ENCODE results near the gene CD177. TPM values are rescaled to one million over a fixed set of nuclear protein-coding genes. Genes with fewer than 3 reads are reported as not detected.
"Not testable (repeated sequence)": the region's sequence is repeated elsewhere in the genome, so short reads cannot be mapped to it uniquely, and the experiment has no call there.

The CD177 gene
- total and polyA plus RNA-seq, 5 donors from 2014 or later: 0.29 to 0.36 TPM; not detected in 3

DNA sequence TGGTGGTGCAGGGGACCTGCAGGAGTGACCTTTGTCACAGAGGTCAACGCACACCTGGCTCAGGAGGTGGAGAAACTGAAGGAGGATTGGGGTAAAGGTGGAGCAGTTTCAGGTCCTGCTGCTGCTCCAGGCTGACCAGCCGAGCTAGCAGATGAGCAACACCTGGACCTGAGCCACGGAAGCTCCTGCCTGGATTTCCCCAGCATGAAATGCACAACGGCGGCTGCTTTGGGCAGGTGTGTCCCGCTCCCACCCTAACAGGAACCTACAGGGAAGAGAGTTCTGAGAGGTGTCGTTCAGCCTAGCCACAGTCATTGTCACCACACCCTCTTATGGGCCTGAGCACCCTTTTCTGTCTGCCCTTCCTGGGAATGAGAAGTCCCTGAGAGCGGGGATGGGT is 15.7 kb upstream of the CD177 start:
- no peaks in the 10 kb centered on the region for H3K9me3 Mint-ChIP-seq
- no peaks in the 10 kb centered on the region for H3K4me1 ChIP-seq (ENCODE audit: control insufficient read depth, insufficient read depth, low read length, poor library complexity, severe bottlenecking)
- H3K9me3 ChIP-seq (ENCODE audit: control insufficient read depth in 2 of 2, low read length in 2 of 2): no peaks in the 10 kb centered on the region
- H3K27ac Mint-ChIP-seq: no peak overlapping the region
- H3K27me3 Mint-ChIP-seq: no peaks in the 10 kb centered on the region
- no peaks in the 10 kb centered on the region for H3K27me3 ChIP-seq (ENCODE audit: control insufficient read depth, insufficient read depth, low read length)
- no peak for ATAC-seq (ENCODE audit: low read depth in 2 of 2)
- H3K4me1 Mint-ChIP-seq: peaks cover 0 to 6% (median 3%) of the 10 kb centered on the region in 4 donors
- no peaks in the 10 kb centered on the region for H3K36me3 Mint-ChIP-seq
- no peak overlapping the region for H3K27ac ChIP-seq (ENCODE audit: insufficient read depth, low read length, poor library complexity, severe bottlenecking)
- H3K4me3 ChIP-seq (ENCODE audit: low read depth, low read length): no peak overlapping the region
- DNase-seq: no peak
- no peaks in the 10 kb centered on the region for H3K36me3 ChIP-seq (ENCODE audit: control insufficient read depth, insufficient read depth, low read length)
- H3K4me3 Mint-ChIP-seq: no peak overlapping the region

DNA sequence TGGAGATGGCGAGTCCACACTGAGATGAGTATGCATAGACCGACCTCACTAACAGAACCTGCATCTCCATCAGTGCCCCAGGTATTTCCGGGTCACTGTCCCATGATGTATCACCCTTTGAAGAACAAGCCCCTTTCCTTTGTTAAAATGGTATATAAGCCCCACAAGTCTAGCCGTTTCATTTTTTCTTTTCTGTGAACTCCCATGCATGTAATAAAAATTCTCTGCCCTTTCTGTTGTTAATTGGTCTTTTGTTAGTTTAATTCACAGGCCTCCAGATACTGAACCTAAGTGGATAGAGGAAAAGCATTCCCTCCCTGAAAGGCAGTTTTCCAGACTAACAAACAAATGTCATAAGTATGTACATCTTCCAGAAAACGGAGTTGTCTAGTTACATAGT is 15.0 kb upstream of the CD177 start:
- Histone ChIP-seq H3K36me3 (ENCODE audit: control insufficient read depth, insufficient read depth, low read length) (no peaks in the 10 kb centered on the region), H3K9me3 (ENCODE audit: control insufficient read depth in 2 of 2, low read length in 2 of 2) (no peaks in the 10 kb centered on the region), H3K4me1 (ENCODE audit: control insufficient read depth, insufficient read depth, low read length, poor library complexity, severe bottlenecking) (no peaks in the 10 kb centered on the region), H3K27me3 (ENCODE audit: control insufficient read depth, insufficient read depth, low read length) (no peaks in the 10 kb centered on the region), H3K4me3 (ENCODE audit: low read depth, low read length) (no peak overlapping the region), H3K27ac (ENCODE audit: insufficient read depth, low read length, poor library complexity, severe bottlenecking) (no peak overlapping the region)
- no peaks in the 10 kb centered on the region for H3K9me3 Mint-ChIP-seq
- ATAC-seq (ENCODE audit: low read depth in 2 of 2): no peak
- no peaks in the 10 kb centered on the region for H3K36me3 Mint-ChIP-seq
- no peak for DNase-seq
- no peak overlapping the region for H3K27ac Mint-ChIP-seq
- H3K4me1 Mint-ChIP-seq: peaks cover 2 to 10% (median 3%) of the 10 kb centered on the region in 4 donors
- no peaks in the 10 kb centered on the region for H3K27me3 Mint-ChIP-seq
- H3K4me3 Mint-ChIP-seq: no peak overlapping the region

DNA sequence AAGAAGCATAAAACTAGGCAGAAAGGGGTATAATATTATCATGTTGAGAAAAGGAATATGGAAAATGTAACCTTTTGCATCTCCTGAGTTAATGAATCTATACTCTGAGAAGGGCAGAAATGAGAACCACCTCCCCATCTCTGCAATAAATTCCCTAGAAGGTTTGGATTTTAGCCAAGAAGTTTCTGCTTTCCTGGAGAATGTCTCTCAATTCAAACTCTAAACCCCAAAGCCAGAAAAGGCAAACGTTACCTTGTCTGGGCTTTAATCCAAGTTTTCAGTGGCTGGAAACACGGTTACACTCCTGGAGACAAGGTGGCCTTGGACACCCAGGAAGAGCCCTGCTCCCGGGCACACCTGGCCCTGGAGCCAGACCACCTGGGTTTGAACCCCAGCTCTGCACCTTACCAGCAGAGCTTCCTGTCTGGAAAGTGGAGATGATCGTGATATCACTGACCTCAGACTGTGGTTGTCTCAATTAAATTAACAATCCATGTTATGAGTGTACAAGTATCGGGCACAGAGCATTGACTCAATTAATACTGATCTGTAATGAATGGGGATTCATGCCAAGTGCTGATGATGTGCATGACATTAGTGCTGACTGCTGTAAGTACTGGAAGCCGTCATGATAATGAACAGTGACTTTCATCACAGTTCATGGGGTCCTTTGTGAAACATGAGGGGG is 14.1 kb upstream of the CD177 start:
- not testable (repeated sequence) for H3K4me3 ChIP-seq (ENCODE audit: low read depth, low read length); H3K4me1 ChIP-seq (ENCODE audit: control insufficient read depth, insufficient read depth, low read length, poor library complexity, severe bottlenecking); DNase-seq; ATAC-seq (ENCODE audit: low read depth in 2 of 2); H3K36me3 Mint-ChIP-seq; H3K9me3 Mint-ChIP-seq; H3K27ac Mint-ChIP-seq; H3K4me3 Mint-ChIP-seq; H3K36me3 ChIP-seq (ENCODE audit: control insufficient read depth, insufficient read depth, low read length); H3K9me3 ChIP-seq (ENCODE audit: control insufficient read depth in 2 of 2, low read length in 2 of 2); H3K27me3 Mint-ChIP-seq; H3K27me3 ChIP-seq (ENCODE audit: control insufficient read depth, insufficient read depth, low read length); H3K27ac ChIP-seq (ENCODE audit: insufficient read depth, low read length, poor library complexity, severe bottlenecking)
- peaks cover 2 to 11% (median 3%) of the 10 kb centered on the region in 4 donors for H3K4me1 Mint-ChIP-seq

GRCh38 chr19:43340101-43340500 is 13.4 kb upstream of the CD177 start:
- ATAC-seq (ENCODE audit: low read depth in 2 of 2); H3K27me3 ChIP-seq (ENCODE audit: control insufficient read depth, insufficient read depth, low read length); H3K27ac ChIP-seq (ENCODE audit: insufficient read depth, low read length, poor library complexity, severe bottlenecking); H3K4me3 ChIP-seq (ENCODE audit: low read depth, low read length); H3K9me3 ChIP-seq (ENCODE audit: control insufficient read depth in 2 of 2, low read length in 2 of 2); H3K4me1 ChIP-seq (ENCODE audit: control insufficient read depth, insufficient read depth, low read length, poor library complexity, severe bottlenecking); H3K27me3 Mint-ChIP-seq; DNase-seq; H3K4me3 Mint-ChIP-seq; H3K36me3 Mint-ChIP-seq; H3K9me3 Mint-ChIP-seq; H3K36me3 ChIP-seq (ENCODE audit: control insufficient read depth, insufficient read depth, low read length): not testable (repeated sequence)
- Mint-ChIP-seq H3K27ac (peak overlapping the region in 1 of 3 donors; percentile 87), H3K4me1 (peaks cover 2 to 11% (median 3%) of the 10 kb centered on the region in 4 donors)

- peak overlapping the region in 1 of 3 donors; percentile 87 for H3K27ac Mint-ChIP-seq
- not testable (repeated sequence) for H3K9me3 ChIP-seq (ENCODE audit: control insufficient read depth in 2 of 2, low read length in 2 of 2); H3K4me1 ChIP-seq (ENCODE audit: control insufficient read depth, insufficient read depth, low read length, poor library complexity, severe bottlenecking); DNase-seq; H3K27me3 ChIP-seq (ENCODE audit: control insufficient read depth, insufficient read depth, low read length); H3K36me3 Mint-ChIP-seq; H3K4me3 Mint-ChIP-seq; ATAC-seq (ENCODE audit: low read depth in 2 of 2); H3K27me3 Mint-ChIP-seq; H3K9me3 Mint-ChIP-seq; H3K27ac ChIP-seq (ENCODE audit: insufficient read depth, low read length, poor library complexity, severe bottlenecking); H3K36me3 ChIP-seq (ENCODE audit: control insufficient read depth, insufficient read depth, low read length); H3K4me3 ChIP-seq (ENCODE audit: low read depth, low read length)
- peaks cover 2 to 14% (median 5%) of the 10 kb centered on the region in 4 donors for H3K4me1 Mint-ChIP-seq
Observed at GRCh38 chr19:43341098-43341497, 12.4 kb upstream of the CD177 start.

DNA sequence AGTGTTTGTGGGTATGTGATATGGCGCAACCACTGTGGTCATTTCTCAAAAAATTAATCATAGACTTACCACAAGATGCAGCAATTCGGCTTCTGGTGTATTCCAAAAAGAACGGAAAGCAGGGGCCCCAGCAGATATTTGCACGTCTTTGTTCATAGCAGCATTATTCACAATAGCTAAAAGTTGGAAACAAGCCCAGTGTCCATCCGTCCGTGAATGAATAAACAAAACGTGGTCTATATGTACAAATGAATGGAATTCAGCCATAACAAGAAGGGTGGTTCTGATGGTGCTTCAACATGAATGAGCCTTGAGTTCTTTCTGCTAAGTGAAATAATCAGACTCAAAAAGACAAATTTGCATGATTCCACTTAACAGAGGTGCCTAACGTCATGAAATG is 11.4 kb upstream of the CD177 start:
- ATAC-seq (ENCODE audit: low read depth in 2 of 2); H3K36me3 Mint-ChIP-seq; H3K9me3 Mint-ChIP-seq; DNase-seq; H3K4me1 ChIP-seq (ENCODE audit: control insufficient read depth, insufficient read depth, low read length, poor library complexity, severe bottlenecking); H3K4me3 ChIP-seq (ENCODE audit: low read depth, low read length); H3K36me3 ChIP-seq (ENCODE audit: control insufficient read depth, insufficient read depth, low read length); H3K27me3 ChIP-seq (ENCODE audit: control insufficient read depth, insufficient read depth, low read length); H3K27ac ChIP-seq (ENCODE audit: insufficient read depth, low read length, poor library complexity, severe bottlenecking); H3K27me3 Mint-ChIP-seq; H3K9me3 ChIP-seq (ENCODE audit: control insufficient read depth in 2 of 2, low read length in 2 of 2); H3K27ac Mint-ChIP-seq; H3K4me3 Mint-ChIP-seq: not testable (repeated sequence)
- peaks cover 2 to 19% (median 7%) of the 10 kb centered on the region in 4 donors for H3K4me1 Mint-ChIP-seq

- H3K4me1 Mint-ChIP-seq: peaks cover 0 to 19% (median 6%) of the 10 kb centered on the region in 4 donors
Observed at GRCh38 chr19:43344347-43344925, 9.1 kb upstream of the CD177 start.

DNA sequence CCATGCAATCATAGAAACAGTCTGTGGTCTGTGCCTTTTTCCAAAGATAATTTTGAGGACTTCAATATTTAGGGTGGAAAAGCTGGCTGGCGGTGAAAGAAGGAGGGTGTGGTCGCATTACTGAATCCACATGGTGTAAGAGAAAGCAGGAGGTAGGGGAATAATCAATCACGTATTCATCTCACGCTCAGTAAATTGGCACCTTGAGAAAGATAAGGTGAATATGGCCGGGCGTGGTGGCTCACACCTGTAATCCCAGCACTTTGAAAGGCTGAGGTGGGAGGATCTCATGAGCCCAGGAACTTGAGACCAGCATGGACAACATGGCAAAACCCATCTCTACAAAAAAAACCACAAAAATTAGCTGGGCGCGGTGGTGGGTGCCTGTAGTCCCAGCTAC is 3.7 kb upstream of the CD177 start:
- H3K27me3 Mint-ChIP-seq; H3K36me3 ChIP-seq (ENCODE audit: control insufficient read depth, insufficient read depth, low read length); H3K4me3 Mint-ChIP-seq; H3K36me3 Mint-ChIP-seq; H3K4me1 ChIP-seq (ENCODE audit: control insufficient read depth, insufficient read depth, low read length, poor library complexity, severe bottlenecking); H3K4me3 ChIP-seq (ENCODE audit: low read depth, low read length); DNase-seq; H3K27ac Mint-ChIP-seq; H3K9me3 ChIP-seq (ENCODE audit: control insufficient read depth in 2 of 2, low read length in 2 of 2); H3K27ac ChIP-seq (ENCODE audit: insufficient read depth, low read length, poor library complexity, severe bottlenecking); ATAC-seq (ENCODE audit: low read depth in 2 of 2); H3K9me3 Mint-ChIP-seq; H3K27me3 ChIP-seq (ENCODE audit: control insufficient read depth, insufficient read depth, low read length): not testable (repeated sequence)
- peaks cover 0 to 11% (median 4%) of the 10 kb centered on the region in 4 donors for H3K4me1 Mint-ChIP-seq

More at GRCh38 chr19:43344347-43344925, 9.1 kb upstream of the CD177 start:
- H3K27ac ChIP-seq (ENCODE audit: insufficient read depth, low read length, poor library complexity, severe bottlenecking); H3K36me3 ChIP-seq (ENCODE audit: control insufficient read depth, insufficient read depth, low read length); H3K36me3 Mint-ChIP-seq; H3K27me3 ChIP-seq (ENCODE audit: control insufficient read depth, insufficient read depth, low read length); H3K27ac Mint-ChIP-seq; H3K9me3 ChIP-seq (ENCODE audit: control insufficient read depth in 2 of 2, low read length in 2 of 2); DNase-seq; H3K4me3 Mint-ChIP-seq; ATAC-seq (ENCODE audit: low read depth in 2 of 2); H3K4me1 ChIP-seq (ENCODE audit: control insufficient read depth, insufficient read depth, low read length, poor library complexity, severe bottlenecking); H3K9me3 Mint-ChIP-seq; H3K27me3 Mint-ChIP-seq; H3K4me3 ChIP-seq (ENCODE audit: low read depth, low read length): not testable (repeated sequence)

Measured in CD4-positive, CD25-positive, alpha-beta regulatory T cell (primary cell).